Limb (tissue), 2 donors: ENCODE results near the gene VPS18.

Source experiments
- DNase-seq, 2 donors: peaks; one replicate each; pipeline ENCODE4 v3.0.0-alpha.2; 2016; ENCODE audit errors: extremely low spot score in 2 of 2

Gene VPS18

DNA sequence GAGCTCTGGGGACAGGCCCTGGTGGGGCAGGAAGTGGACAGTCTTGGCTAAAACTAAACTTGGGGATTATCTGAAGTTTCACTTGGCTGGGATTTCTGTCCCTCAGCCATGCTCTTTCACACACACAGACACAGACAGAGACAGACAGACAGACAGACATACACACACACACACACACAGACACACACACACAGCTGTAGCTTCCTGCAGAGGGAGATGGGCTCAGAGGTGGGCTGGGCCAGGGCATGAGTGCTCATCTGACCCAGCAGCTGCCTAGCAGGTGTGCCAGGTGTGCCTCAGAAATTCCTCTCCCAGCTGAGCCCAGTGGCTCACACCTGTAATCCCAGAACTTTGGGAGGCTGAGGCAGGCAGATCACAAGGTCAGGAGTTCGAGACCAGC is 23.5 kb upstream of the VPS18 start:
- DNase-seq = no peak

DNA sequence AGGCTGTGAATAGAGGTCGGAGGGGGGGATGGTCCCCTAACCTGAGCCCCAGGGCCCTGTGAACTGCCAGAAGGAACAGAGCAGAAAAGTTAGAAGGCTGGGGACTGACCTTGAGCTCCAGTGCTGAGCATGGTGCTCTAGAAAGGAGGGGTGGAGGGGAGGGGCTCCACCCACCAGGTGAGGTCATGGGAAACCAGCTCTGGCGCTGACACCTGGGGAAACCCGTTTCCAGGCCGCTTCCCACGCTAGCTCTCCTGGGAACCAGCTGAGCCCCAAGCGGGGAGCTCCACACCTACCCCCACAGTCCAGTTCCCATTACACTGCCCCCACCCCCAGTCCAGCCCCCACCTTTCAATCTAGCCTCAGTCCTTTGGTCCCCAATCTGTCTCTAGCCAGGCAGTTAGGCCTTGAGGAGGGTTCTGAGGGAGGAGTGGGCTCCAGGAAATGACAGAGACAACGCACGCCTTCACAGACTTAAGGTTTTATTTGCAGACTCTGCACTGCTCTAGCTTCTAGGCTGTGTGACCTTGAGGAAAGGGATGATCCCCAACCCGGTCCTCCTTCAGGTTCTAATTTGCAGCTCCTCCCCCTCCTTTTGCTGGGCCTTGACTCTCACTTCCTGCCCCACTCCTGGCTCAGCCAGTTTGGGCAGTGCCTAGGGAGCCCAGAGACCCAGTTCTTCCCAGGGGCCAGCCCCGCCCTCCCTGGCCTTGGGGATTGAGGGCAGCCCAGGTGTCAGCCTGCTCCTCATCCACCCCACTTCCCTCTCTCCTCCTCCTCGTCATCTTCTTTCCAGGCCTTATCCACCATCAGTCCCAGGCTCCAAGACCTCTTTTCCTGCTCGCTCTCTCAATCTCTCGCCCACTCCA is 22.3 kb upstream of the VPS18 start:
- no peak for DNase-seq

DNA sequence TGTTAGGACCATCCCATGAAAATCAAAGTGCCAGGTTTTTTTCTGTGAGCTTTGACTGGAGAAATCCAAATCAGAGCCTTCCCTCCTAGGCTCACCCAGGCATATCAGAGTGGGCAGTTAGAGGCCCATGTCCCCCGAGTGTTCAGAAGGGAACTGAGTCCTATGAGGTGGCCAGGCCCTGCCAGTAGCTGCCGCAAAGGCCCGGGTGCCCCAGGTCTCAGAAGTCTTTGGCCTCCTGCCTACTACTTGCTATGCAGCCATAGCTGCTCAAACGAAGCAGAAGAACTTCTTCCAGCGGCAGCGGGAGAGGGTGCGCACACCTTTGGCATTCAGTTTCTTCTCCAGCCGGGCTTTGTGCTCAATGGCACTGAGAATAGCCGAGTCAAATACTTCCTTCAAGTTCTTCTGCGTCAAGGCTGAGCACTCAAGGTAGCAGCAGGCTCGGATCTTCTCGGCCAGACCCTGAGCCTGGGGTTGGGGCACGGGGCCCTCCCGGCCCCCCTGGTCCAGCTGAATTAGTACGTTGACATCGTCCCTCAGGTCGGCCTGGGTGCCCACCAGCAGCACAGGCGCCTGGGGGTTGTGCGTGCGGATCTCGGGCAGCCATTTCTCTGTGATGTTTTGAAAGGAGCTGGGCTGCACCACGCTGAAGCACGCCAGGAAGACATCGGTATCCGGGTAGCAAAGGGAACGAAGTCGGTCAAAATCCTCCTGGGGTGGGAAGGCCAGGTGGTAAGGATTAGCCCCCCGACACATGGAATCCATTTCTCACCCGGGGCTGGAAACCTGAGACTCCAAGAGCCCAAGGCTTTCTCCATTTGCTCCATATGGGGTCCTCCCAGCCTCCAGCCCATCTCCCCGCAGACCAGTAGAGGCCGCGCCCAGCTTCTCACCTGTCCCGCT is 21.2 kb upstream of the VPS18 start:
- DNase-seq = no peak

DNA sequence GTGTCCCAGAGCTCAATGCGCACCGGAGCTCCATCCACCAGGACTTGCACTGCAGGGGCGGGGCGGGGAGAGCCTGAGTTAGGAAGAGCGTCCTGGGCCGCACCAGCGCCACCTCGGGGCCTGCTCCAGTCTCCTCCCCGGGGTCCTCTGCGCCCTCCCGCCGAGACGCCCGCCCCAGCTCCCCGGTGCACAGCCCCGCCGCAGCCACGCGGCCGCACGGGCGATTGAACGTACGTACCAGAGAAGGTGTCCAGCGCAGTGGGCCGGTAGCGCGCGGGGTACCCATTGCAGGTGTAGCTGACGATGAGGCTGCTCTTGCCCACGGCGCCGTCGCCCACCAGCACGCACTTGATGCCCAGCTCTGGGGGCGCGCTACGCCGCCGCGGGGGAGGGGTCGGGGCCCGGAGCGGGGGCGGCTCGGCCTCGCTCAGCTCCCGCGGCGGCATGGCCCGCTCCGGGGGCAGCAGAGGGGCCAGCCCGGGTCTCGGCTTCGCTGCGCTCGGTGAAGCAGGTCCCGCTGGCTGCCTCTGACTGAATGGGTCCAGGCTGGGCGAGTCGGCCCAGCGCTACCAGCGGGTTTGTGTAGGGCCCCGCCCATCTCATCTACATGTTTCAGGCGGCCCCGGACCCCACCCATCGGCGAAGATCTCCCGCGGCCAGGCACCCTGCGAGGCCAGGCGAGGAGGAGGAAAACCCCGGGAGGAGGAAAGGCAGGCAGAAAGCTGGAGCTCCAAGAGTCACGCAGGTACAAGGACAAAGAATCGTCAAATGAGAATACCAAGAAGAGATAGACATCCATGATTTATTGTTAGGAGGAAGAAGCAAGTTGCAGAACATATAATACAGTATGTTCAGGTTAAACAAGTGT is 20.3 kb upstream of the VPS18 start, which contains the start of gene RHOV:
TSS of gene RHOV (minus strand) at position 541 of the 868 bp plus-strand sequence. CDS start at position 446, 95 bp downstream.
- peak in 1 of 2 donors; percentile 69 for DNase-seq

DNA sequence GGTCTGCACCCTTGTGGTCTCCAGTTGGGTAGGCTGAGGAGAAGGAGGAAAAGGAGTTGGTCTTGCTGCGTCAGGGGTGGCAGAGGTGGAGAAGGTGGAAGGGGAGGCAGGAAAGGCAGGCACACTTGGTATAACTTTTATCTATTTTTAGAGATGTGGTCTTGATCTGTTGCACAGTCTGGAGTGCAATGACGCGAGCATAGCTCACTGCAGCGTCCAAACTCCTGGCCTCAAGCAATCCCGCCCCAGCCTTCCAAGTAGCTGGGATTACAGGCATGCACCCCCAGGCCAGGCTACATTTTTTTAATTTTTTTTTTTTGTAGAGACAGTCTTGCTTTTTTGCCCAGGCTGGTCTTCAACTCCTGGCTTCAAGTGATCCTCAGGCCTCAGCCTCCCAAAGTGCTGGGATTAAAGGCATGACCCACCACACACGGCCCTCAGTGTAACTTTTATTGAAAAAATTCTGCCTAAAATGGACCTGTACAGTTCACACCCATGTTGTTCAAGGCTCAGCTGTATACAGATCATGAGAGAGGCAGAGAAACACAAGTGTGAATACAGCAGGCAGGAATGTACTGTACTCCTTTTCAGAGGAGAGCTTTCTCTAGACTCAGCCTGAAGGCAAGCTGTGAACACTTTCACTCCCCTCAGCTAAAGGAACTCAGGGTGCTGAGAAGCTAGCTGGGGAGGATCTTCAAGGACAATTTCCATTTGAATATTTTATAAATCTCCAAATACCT is 18.1 kb upstream of the VPS18 start:
- no peak for DNase-seq

DNA sequence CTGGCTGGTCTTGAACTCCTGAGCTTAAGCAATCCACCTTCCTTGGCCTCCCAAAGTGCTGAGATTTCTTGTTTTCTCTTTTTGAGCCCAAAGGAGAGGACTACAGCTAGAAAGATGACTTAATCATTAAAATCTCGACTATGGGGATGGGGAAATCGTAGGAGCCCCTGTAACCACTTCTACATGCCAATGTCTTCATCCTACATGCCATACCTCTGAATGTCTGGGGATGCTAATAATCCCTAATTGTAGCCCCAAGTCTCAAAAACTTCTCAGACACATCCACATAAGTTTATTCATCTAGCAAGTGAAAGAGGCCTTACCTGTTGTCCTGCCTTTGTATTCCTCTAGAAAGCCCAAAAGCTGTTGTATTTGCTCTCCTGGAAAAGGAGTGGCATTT is 16.6 kb upstream of the VPS18 start:
- no peak for DNase-seq

DNA sequence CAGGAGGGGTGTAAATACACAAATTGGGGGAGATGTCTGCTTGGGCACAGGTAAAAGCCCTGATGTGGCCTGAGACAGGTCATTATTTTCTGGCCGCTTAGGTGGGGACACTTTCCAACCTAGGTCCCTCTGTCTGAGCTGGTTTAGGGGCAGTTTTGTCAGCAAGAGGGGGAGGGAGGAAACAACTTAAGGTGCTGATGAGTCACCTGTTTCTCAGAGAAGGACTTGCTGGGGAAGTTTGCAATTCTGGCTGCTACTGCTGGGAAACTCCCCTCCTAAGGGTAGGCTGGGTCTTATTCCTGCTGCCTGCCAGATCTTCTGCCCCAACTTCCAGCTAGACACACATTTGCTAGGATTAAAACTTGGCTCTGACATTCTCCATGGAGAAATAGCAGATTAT is 15.5 kb upstream of the VPS18 start:
- DNase-seq = no peak

DNA sequence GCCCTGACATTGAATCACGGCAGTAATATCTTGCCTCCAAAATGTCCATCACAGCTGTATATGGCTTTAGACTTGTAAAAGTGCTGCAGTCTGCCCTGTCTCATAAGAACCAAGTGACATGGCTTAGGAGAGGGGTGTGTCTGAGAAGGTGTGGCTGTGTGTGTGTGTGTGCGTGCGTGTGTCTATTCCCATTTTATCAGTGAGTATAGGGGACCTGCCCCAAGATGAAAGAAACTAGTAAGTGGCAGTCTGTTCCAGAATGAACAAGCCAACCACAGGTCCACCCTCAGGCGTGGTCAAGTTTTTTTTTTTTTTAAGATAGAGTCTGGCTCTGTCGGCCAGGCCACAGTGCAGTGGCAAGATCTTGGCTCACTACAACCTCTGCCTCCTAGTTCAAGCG is 14.6 kb upstream of the VPS18 start:
- no peak for DNase-seq

DNA sequence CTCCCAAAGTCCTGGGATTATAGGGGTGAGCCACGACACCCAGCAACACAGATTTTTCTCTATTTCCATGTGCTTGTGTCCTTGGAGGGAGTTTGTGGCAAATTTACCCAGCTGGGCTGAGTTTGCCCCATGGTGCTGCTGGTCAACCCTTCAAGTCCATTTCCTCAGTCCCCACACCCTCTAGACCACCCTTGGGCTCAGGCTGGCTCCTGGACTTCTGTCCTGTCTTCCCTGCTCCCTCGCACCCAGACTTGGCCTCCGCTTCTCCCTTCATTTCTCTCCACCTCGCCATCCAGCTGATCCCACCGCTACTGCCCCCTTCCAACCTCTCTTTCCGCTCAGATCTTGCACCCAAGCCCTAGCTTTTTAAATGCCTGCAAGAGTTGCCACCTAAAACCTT is 12.9 kb upstream of the VPS18 start:
- DNase-seq = no peak

DNA sequence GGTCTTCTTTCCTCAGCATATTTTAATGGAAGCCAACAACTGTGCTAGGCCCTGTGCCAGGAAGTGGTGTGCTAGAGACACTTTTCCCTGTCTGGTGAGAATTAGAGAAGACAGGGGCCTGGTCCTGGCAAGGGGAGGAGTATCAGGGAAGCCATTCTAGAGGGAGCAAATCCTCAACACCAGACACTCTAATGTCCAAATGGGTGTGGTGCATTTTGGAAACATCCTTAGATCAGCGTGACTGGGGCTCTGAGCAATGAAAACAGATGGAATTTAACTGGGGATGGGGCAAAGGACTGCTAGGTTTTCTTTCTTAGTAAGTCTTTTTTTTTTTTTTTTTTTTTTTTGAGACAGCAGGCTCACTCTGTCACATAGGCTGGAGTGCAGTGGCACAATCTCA is 7.7 kb upstream of the VPS18 start:
- DNase-seq = no peak

DNA sequence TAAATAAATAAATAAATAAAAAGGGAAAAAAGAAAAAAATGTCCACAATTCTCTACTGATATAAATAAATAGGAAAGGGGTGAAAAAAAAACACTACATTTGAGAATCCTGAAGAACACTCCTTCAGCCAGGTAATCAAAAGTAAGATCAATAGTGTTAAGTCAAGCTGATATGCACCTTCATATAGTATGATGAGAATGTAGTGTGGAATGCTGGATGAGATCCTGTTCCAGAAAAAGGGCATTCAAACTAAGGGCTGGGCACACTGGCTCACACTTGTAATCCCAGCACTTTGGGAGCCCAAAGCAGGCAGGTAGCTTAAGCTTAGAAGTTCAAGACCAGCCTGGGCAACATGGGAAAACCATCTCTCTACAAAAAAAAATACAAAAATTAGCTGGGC is 5.1 kb upstream of the VPS18 start:
- no peak for DNase-seq

DNA sequence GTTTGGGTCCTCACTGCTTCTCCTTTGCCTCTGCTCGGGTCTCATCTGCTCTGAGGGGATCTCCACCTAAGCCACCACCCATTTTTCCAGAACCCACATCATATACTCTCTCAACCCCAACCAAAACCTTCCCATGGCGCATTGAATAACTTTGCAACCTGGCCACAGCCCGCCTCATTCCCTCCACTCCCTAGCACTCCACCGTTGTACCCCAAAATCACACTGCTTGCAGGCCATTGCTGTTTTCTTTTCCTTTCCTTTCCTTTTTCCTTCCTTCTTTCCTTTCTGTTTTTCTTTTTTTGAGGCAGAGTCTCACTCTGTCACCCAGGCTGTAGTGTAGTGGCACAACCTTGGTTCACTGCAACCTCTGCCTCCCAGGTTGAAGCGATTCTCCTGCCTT is 3.1 kb upstream of the VPS18 start:
- no peak for DNase-seq

DNA sequence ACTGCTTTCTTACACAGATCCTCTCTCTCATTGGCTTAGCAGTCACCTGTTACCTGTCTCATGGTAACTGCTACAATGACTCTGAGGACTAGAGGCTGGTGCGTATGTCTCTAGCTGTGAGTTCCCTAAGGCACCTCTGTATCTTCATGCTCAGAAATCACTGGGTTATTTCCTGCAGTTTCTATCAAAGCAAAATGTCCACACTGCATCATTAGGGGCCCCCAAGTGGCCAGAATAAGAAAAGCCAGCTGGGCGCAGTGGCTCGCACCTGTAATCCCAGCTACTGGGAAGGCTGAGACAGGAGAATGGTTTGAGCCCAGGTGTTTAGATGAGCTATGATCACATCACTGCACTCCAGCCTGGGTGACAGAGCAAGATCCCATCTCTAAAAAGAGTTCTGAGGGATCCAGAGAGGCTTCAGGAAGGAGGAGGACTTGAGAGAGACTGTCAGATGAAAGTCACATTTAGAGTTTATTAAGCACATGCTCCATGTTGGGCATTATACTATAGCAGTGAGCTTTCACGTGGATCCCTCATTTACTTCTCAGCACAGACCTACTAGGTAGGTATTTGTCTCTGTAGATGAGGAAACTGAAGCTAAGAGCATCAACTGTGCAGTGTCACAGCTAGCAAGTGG is 2.3 kb upstream of the VPS18 start:
- DNase-seq = no peak

DNA sequence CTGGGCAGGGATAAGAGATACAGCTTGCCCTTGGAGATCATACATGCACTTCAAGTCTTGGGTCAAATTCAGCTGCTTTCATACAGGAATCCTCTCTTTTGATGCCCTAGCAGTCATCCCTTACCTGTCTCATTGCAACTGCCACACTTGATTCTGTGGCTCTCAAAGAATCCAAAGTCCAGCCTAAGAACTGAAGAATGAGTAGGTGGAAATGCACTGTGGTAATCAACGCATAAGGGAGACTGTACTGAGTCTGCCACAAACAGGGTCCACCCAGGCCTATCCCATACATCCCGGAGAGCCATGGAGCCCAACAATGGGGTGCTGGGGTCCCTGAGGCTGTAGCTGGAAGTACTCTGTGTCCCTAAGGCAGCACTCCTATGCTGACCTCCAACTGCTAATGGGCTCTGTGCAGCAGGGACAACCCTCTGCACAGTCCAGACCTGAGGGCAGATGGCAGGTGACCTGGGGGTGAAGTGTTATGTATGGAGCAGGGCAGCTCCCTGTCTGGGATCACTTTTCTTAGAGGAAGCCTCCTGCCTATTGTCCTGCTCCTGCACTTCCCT is 1.7 kb upstream of the VPS18 start:
- no peak for DNase-seq

DNA sequence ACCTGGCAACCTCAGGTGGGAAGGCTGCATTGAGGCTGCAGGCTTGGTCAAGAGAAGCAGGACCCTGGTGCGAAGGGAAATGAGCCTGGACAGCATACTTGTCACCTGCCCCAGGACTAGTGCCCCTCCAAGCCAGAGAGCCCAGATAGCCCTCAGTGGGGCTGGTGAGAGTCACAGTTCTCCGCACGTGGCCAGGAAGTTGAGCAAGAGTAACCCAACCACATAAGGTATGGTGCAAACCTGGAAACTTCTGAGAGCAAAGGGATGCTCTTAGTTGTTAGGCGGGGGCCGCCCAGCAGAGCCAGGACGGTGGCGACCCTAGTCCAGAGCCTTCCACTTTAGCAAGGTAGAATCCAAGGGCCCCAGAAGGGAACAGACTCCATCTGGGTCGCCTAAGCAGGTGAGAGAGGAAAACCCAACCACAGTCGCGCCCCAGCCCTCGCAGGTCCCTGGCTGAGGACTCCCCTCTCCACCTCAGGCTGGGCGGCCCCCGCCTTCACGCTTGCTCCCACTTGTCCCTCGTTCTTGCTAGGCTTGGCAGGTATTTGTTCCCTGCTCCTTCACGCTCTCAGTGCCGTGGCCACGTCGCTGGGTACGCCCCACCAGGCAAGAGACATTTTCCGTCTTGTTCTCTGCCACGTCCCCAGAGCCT is 1.1 kb upstream of the VPS18 start:
- no peak for DNase-seq

DNA sequence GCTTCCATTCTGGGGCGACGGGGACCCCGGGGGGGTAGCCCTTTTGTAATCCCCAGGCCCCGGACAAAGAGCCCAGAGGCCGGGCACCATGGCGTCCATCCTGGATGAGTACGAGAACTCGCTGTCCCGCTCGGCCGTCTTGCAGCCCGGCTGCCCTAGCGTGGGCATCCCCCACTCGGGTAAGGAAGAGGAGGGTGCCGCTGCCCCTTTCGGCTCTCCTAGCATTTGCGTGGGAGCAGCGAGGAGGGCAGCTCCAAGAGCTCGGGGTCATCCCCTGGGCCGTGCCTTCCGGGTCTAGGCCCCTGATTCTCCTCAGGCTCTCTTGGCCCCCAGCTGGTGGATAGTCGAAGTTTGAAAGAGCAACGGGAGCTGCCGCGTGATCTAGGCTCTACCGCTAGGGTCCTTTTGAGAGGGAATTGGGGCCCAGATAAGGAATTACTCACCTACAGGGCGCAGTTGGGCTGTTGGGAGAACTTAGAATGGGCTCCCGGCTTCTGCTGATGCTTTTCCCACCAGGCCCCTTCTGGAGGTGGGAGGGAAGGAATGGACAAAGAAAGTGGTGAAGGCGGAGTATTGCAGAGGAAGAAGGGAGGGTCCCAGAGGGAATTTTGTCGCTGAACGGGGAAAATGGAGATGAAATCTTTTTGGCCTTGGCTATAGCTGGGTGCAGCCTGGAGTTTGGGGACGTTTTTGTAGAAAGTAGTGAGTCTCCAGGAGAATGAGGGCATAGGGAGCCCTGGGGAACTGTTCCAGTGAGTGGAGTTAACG is 615 bp downstream of the VPS18 start:
- peak in 1 of 2 donors; percentile 69 for DNase-seq

DNA sequence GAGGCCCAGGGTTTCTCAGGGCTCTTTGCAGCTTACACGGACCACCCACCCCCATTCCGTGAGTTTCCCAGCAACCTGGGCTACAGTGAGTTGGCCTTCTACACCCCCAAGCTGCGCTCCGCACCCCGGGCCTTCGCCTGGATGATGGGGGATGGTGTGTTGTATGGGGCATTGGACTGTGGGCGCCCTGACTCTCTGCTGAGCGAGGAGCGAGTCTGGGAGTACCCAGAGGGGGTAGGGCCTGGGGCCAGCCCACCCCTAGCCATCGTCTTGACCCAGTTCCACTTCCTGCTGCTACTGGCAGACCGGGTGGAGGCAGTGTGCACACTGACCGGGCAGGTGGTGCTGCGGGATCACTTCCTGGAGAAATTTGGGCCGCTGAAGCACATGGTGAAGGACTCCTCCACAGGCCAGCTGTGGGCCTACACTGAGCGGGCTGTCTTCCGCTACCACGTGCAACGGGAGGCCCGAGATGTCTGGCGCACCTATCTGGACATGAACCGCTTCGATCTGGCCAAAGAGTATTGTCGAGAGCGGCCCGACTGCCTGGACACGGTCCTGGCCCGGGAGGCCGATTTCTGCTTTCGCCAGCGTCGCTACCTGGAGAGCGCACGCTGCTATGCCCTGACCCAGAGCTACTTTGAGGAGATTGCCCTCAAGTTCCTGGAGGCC is 5.4 kb downstream of the VPS18 start:
- DNase-seq = no peak
